GM23338 (cell line): ENCODE measurements around the gene POLD4. TPM values are rescaled to one million over a fixed set of nuclear protein-coding genes. Genes with fewer than 3 reads are reported as not detected.

Source experiments
- ATAC-seq: fragments of 200-7000 bp; cut with Tn5 transposase; 3 replicates; pipeline ENCODE4 v1.9.1; 2020
- DNase-seq: peaks from one replicate; pipeline ENCODE4 v3.0.0-alpha.2; 2015; ENCODE audit warnings: low spot score
- H2AFZ ChIP-seq: fragments of 200-600 bp; sonication (generic); 2 replicates; pipeline ENCODE4 v1.8.0; 2016; ENCODE audit warnings: antibody characterized with exemption, mild to moderate bottlenecking, moderate library complexity
- H3F3A ChIP-seq: fragments of 200-600 bp; sonication (generic); replicated peaks from 2 replicates; pipeline ENCODE4 v1.8.0; 2017; ENCODE audit warnings: antibody characterized with exemption, mixed run types, low read depth
- H3K27ac ChIP-seq: fragments of 200-600 bp; sonication (generic); 2 replicates; pipeline ENCODE4 v1.6.1; 2016; ENCODE audit warnings: low read depth
- H3K27me3 ChIP-seq: fragments of 200-600 bp; sonication (generic); 2 replicates; pipeline ENCODE4 v1.8.0; 2016; ENCODE audit warnings: mild to moderate bottlenecking, mixed run types, moderate library complexity; ENCODE audit not compliant: insufficient read depth
- H3K36me3 ChIP-seq: fragments of 200-600 bp; sonication (generic); 2 replicates; pipeline ENCODE4 v1.8.0; 2016; ENCODE audit warnings: mild to moderate bottlenecking; ENCODE audit not compliant: insufficient read depth
- H3K4me1 ChIP-seq: fragments of 200-600 bp; sonication (generic); 2 replicates; pipeline ENCODE4 v1.8.0; 2016; ENCODE audit warnings: mild to moderate bottlenecking, moderate library complexity; ENCODE audit not compliant: insufficient read depth
- H3K4me2 ChIP-seq: fragments of 200-600 bp; sonication (generic); 2 replicates; pipeline ENCODE4 v1.7.1; 2017; ENCODE audit warnings: mixed run types
- H3K4me3 ChIP-seq: fragments of 200-600 bp; sonication (generic); 2 replicates; pipeline ENCODE4 v1.6.1; 2016; ENCODE audit warnings: mixed run types
- H3K79me2 ChIP-seq: fragments of 200-600 bp; sonication (generic); replicated peaks from 2 replicates; pipeline ENCODE4 v1.8.0; 2017; ENCODE audit warnings: mild to moderate bottlenecking; ENCODE audit not compliant: insufficient read depth
- H3K9me2 ChIP-seq: fragments of 200-600 bp; sonication (generic); 2 replicates; pipeline ENCODE4 v1.8.0; 2017; ENCODE audit not compliant: insufficient read depth
- H4K20me1 ChIP-seq: fragments of 200-600 bp; sonication (generic); replicated peaks from 2 replicates; pipeline ENCODE4 v1.8.0; 2017; ENCODE audit warnings: mild to moderate bottlenecking; ENCODE audit not compliant: insufficient read depth
- H3K27ac Mint-ChIP-seq: 2 replicates; pipeline ENCODE4 v1.8.0; 2020; ENCODE audit warnings: inconsistent platforms, mild to moderate bottlenecking, moderate library complexity, mixed read lengths
- H3K27me3 Mint-ChIP-seq: 3 replicates; pipeline ENCODE4 v1.8.0; 2022; ENCODE audit warnings: low read depth, mild to moderate bottlenecking, moderate library complexity, mixed read lengths, inconsistent platforms; ENCODE audit not compliant: insufficient read depth, poor library complexity
- H3K36me3 Mint-ChIP-seq: 3 replicates; pipeline ENCODE4 v1.8.0; 2021; ENCODE audit warnings: low read depth, mild to moderate bottlenecking, inconsistent platforms, moderate library complexity, mixed read lengths
- H3K4me1 Mint-ChIP-seq: 3 replicates; pipeline ENCODE4 v1.8.0; 2020; ENCODE audit warnings: mild to moderate bottlenecking, inconsistent platforms, mixed read lengths
- H3K4me3 Mint-ChIP-seq: 3 replicates; pipeline ENCODE4 v1.8.0; 2021; ENCODE audit warnings: moderate library complexity, mild to moderate bottlenecking, inconsistent platforms, mixed read lengths
- H3K9me3 Mint-ChIP-seq: 3 replicates; pipeline ENCODE4 v1.8.0; 2020; ENCODE audit warnings: moderate library complexity, mild to moderate bottlenecking, inconsistent platforms, mixed read lengths
- CTCF ChIP-seq, 2 experiments: fragments of 200-600 bp in 1 of 2; sonication (generic) in 1 of 2; conservative IDR thresholded peaks; 2 replicates each; pipeline versions ENCODE4 v1.5.1 to v1.6.1; 2016 to 2017; ENCODE audit warnings: antibody characterized with exemption in 2 of 2, low read depth in 2 of 2, mild to moderate bottlenecking in 2 of 2, moderate library complexity in 1 of 2
- EZH2 ChIP-seq: fragments of 200-600 bp; sonication (generic); IDR thresholded peaks from one replicate; pipeline ENCODE4 v1.8.0; 2017; ENCODE audit warnings: antibody characterized with exemption, mild to moderate bottlenecking, low read depth; ENCODE audit not compliant: unreplicated experiment
- JUNB ChIP-seq: IDR thresholded peaks from one replicate; pipeline ENCODE4 v1.6.1; 2016; ENCODE audit warnings: antibody characterized with exemption; ENCODE audit not compliant: unreplicated experiment
- POLR2AphosphoS5 ChIP-seq: IDR thresholded peaks from 2 replicates; pipeline ENCODE4 v1.6.1; 2016; ENCODE audit warnings: antibody characterized with exemption, low read depth
- STAT1 ChIP-seq: IDR thresholded peaks from one replicate; pipeline ENCODE4 v1.6.1; 2016; ENCODE audit warnings: antibody characterized with exemption; ENCODE audit not compliant: unreplicated experiment
- ZNF114 ChIP-seq: fragments of 250-450 bp; sonication (Bioruptor Pico); IDR thresholded peaks from 2 replicates; pipeline ENCODE4 v1.5.0; 2020; ENCODE audit warnings: mild to moderate bottlenecking, moderate library complexity
- ZNF331 ChIP-seq: fragments of 250-450 bp; sonication (Bioruptor Pico); IDR thresholded peaks from 2 replicates; pipeline ENCODE4 v1.5.0; 2020; ENCODE audit warnings: low read depth, mild to moderate bottlenecking, moderate library complexity
- polyA plus RNA-seq: library from polyadenylated mRNA; unstranded; fragments of >200 nt; fragmentation: Nextera tagmentation; extraction: Ambion mirVana; gene quantifications from 2 replicates; pipeline ENCODE4 v1.2.1, GENCODE V29; 2016
- total RNA-seq: library from RNA; depleted of rRNA; stranded (reverse); fragments of >200 nt; shearing (Covaris generic); gene quantifications from 2 replicates; pipeline ENCODE4 v1.2.3, GENCODE V29; 2014
- TF ChIP-seq, protein P1 (sequence below): IDR thresholded peaks from 2 replicates; pipeline ENCODE4 v1.6.1; 2016; ENCODE audit warnings: antibody characterized with exemption

POLD4 gene
- total and polyA plus RNA-seq, 2 experiments from 2014 or later = 16.2 to 23.0 TPM

DNA sequence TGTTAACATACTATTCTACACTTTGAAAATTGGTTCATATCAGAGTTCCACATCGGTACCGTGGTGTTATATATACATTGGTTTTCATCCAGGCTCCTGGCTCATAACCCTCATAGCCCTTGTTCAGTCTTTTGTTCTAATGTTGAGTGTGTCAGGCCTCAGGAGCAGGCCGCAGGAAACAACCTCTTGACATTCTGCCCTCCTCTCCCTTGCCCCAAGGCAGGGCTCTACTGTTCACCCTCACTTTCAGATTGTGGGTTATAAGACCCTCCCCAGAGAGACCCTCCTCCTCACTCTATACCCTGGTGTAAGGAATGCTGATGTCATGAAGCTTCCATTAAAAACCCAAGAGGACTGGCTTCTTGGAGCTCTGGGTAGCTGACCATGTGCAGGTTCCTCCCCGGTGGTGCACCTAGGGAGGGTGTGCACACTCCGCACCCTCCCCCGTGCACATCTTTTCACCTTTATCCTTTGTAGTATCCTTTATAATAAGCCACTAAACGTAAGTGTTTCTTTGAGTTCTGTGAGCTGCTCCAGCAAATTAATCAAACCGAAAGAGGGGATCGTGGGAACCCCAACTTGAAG is 37.9 kb downstream of the POLD4 start:
- peaks cover 9% of the 10 kb centered on the region; the same call in 1 of the 2 replicates for H3F3A ChIP-seq
- Mint-ChIP-seq H3K27ac (no peak overlapping the region), H3K9me3 (no peaks in the 10 kb centered on the region), H3K4me1 (peaks cover 10% of the 10 kb centered on the region), H3K4me3 (peak overlapping the region; percentile 29; the same call in 2 of the 3 replicates), H3K36me3 (no peaks in the 10 kb centered on the region), H3K27me3 (peaks cover 24% of the 10 kb centered on the region)
- H3K79me2 ChIP-seq = no peaks in the 10 kb centered on the region
- ATAC-seq = no peak
- no peak for DNase-seq
- no peaks in the 10 kb centered on the region for H3K36me3 ChIP-seq
- TF ChIP-seq, protein P1, sequence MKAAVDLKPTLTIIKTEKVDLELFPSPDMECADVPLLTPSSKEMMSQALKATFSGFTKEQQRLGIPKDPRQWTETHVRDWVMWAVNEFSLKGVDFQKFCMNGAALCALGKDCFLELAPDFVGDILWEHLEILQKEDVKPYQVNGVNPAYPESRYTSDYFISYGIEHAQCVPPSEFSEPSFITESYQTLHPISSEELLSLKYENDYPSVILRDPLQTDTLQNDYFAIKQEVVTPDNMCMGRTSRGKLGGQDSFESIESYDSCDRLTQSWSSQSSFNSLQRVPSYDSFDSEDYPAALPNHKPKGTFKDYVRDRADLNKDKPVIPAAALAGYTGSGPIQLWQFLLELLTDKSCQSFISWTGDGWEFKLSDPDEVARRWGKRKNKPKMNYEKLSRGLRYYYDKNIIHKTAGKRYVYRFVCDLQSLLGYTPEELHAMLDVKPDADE = no peak
- TF ChIP-seq ZNF331 (CRISPR knock-in tag) = no peak
- TF ChIP-seq EZH2 = no peak
- TF ChIP-seq CTCF (conservative IDR thresholded peaks at IDR 0.05; ENCODE audit: low read depth in 2 of 2) = no peak
- TF ChIP-seq ZNF114 = no peak
- TF ChIP-seq POLR2AphosphoS5 = no peak
- no peak for TF ChIP-seq JUNB
- peaks cover 32% of the 10 kb centered on the region for H3K27me3 ChIP-seq
- H2AFZ ChIP-seq = no peak overlapping the region
- H3K4me1 ChIP-seq = peaks cover 8% of the 10 kb centered on the region
- no peaks in the 10 kb centered on the region for H4K20me1 ChIP-seq
- H3K4me2 ChIP-seq = no peak overlapping the region
- no peak overlapping the region for H3K27ac ChIP-seq
- H3K9me2 ChIP-seq = no peaks in the 10 kb centered on the region
- no peak overlapping the region for H3K4me3 ChIP-seq

GRCh38 chr11:67314218-67314617 is 39.1 kb downstream of the POLD4 start:
- H3K4me3 ChIP-seq = no peak overlapping the region
- no peak for DNase-seq
- peaks cover 8% of the 10 kb centered on the region for H3K4me1 ChIP-seq
- H3K27me3 ChIP-seq = peaks cover 23% of the 10 kb centered on the region
- TF ChIP-seq STAT1 = no peak
- H3K9me3 Mint-ChIP-seq = no peaks in the 10 kb centered on the region
- H3K36me3 Mint-ChIP-seq = no peaks in the 10 kb centered on the region
- peaks cover 6% of the 10 kb centered on the region; the same call in 2 of the 3 replicates for H3K4me1 Mint-ChIP-seq
- peaks cover 21% of the 10 kb centered on the region for H3K27me3 Mint-ChIP-seq
- H4K20me1 ChIP-seq = no peaks in the 10 kb centered on the region
- H3K27ac ChIP-seq = no peak overlapping the region
- H3K36me3 ChIP-seq = no peaks in the 10 kb centered on the region
- H3K27ac Mint-ChIP-seq = no peak overlapping the region
- no peaks in the 10 kb centered on the region for H3K9me2 ChIP-seq
- H3K4me3 Mint-ChIP-seq = no peak overlapping the region
- no peak overlapping the region for H3K4me2 ChIP-seq
- H2AFZ ChIP-seq = no peak overlapping the region
- no peak for ATAC-seq
- H3F3A ChIP-seq = peaks cover 9% of the 10 kb centered on the region; the same call in 1 of the 2 replicates
- H3K79me2 ChIP-seq = no peaks in the 10 kb centered on the region
